Loucy (cell line): ENCODE measurements around the gene RMI2.

Experiments used
- CTCF ChIP-seq: fragments of 200-600 bp; sonication (generic); conservative IDR thresholded peaks from 2 replicates; pipeline ENCODE4 v1.5.1; 2014; ENCODE audit warnings: mild to moderate bottlenecking, antibody characterized with exemption, low read length
- EZH2phosphoT487 ChIP-seq: fragments of 200-600 bp; IDR thresholded peaks from 2 replicates; pipeline ENCODE4 v1.6.1; 2018; ENCODE audit warnings: antibody characterized with exemption, mild to moderate bottlenecking, moderate library complexity, borderline replicate concordance

DNA sequence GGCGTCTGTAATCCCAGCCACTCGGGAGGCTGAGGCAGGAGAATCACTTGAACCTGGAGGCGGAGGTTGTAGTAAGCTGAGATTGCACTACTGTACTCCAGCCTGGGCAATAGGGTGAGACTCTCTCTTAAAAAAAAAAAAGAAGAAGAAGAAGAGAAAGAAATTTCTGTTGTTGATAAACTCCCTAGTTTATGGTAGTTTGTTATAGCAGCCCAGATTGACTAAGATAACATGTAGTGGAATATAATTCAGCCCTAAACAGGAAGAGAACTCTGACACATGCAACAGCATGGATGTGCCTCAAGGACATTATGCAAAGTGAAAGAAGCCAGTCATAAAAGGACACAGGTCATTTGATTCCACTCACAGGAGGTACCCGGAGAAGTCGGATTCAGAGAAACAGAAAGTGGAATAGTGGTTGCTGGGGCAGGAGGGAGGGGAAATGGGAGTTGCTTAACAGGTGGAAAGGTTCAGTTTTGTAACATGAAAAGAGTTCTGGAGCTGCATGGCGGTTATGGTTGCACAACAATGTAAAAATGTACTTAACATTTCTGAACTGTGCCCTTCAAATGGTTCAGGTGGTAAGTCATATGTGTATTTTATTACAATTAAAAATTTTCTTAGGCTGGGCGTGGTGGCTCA, 38.1 kb upstream of the RMI2 start:
- TF ChIP-seq CTCF (no peak), EZH2phosphoT487 (no peak)
